Measurements from ENCODE around the gene SLC25A4.

- TF ChIP-seq, protein P1, sequence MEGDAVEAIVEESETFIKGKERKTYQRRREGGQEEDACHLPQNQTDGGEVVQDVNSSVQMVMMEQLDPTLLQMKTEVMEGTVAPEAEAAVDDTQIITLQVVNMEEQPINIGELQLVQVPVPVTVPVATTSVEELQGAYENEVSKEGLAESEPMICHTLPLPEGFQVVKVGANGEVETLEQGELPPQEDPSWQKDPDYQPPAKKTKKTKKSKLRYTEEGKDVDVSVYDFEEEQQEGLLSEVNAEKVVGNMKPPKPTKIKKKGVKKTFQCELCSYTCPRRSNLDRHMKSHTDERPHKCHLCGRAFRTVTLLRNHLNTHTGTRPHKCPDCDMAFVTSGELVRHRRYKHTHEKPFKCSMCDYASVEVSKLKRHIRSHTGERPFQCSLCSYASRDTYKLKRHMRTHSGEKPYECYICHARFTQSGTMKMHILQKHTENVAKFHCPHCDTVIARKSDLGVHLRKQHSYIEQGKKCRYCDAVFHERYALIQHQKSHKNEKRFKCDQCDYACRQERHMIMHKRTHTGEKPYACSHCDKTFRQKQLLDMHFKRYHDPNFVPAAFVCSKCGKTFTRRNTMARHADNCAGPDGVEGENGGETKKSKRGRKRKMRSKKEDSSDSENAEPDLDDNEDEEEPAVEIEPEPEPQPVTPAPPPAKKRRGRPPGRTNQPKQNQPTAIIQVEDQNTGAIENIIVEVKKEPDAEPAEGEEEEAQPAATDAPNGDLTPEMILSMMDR (IDR thresholded peaks at IDR 0.05): no peak
- no peak for TF ChIP-seq POLR2A (IDR thresholded peaks at IDR 0.05)
Observed at GRCh38 chr4:185142564-185142911, 528 bp upstream of the SLC25A4 start.
